ENCODE data around the gene WRAP73. TPM values are rescaled to one million over a fixed set of nuclear protein-coding genes. Genes with fewer than 3 reads are reported as not detected.

The WRAP73 gene
- total RNA-seq, 1 experiment from 2014 or later, result 51.4 TPM

DNA sequence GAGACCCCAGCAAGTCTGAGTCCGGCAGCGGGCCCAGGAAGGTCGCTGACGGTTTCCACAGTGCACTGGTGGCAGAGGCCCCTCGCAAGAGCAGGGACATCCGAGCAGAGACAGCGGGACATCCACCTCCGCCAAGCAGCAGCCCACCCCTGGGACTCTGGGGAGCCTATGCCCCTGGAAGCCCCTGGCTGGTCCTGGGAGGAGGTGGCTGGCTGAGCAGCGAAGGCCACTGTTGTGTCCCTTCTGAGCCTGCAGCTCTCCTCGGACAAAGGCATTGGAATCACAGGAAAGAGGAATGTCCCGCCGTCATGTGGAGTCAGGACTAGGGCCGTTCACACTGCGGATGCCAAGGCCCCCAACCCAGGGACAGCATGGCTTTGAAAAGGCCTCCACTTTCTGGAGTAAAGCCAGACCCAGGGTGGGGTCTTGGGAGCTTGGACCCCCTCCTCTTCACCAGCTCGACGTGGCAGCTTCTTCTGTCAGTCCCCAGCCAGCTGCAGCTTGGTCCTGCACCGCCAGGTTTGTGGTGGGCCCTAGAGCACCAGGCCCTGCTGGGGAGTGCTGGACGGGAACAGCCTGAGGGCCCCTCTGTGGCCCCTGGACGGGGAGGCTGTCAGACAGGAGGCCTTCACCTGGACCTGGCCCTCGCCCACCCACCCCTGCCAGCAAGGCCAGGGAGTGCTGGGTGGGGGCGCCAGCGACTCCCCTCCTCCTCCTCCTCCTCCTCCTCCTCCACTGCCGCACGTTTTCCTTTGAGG lies 40.0 kb downstream of the WRAP73 start:
- RAD21 ChIA-PET (ENCODE audit: low non-redundant PET in 1 of 2, low total read pairs in 2 of 2, uncharacterized antibody in 2 of 2, unreplicated experiment in 2 of 2), result no interaction called here
- TSS peak; percentile 69 for BruUV-seq (replicated peaks)
- Histone ChIP-seq H3K9ac (ENCODE audit: low read length) (peak overlapping the region; percentile 73), H3K4me2 (ENCODE audit: low read length) (peak overlapping the region; percentile 98), H3K79me2 (ENCODE audit: insufficient read depth, low read length) (no peaks in the 10 kb centered on the region), H3K9me3 (ENCODE audit: control insufficient read depth in 1 of 2, insufficient read depth in 1 of 2, low read depth in 1 of 2, low read length in 2 of 2) (no peaks in the 10 kb centered on the region), H3K9me2 (ENCODE audit: insufficient read depth) (no peaks in the 10 kb centered on the region), H4K20me1 (ENCODE audit: insufficient read depth) (no peaks in the 10 kb centered on the region), H3K36me3 (ENCODE audit: control insufficient read depth in 1 of 2, insufficient read depth in 2 of 2, low read length in 2 of 2) (no peaks in the 10 kb centered on the region), H3K4me1 (ENCODE audit: control insufficient read depth in 1 of 2, insufficient read depth in 2 of 2, low read length in 2 of 2) (peaks cover 35 to 51% of the 10 kb centered on the region in 2 experiments), H2AFZ (ENCODE audit: low read depth, low read length, poor library complexity, severe bottlenecking) (no peak overlapping the region), H3K27ac (ENCODE audit: low read depth, low read length) (no peak overlapping the region; the same call in 1 of the 2 replicates), H3K4me3 (replicated peaks in 1 of 2; ENCODE audit: low read depth in 1 of 2, low read length in 2 of 2) (peak overlapping the region; percentile 58 to 72), H3K27me3 (ENCODE audit: insufficient read depth, low read length) (no peaks in the 10 kb centered on the region)
- no peak for ATAC-seq
- DNase-seq (ENCODE audit: low read depth, low spot score), result no peak
- CTCF ChIA-PET, result no interaction called here
- POLR2A ChIA-PET, result no interaction called here
- TF ChIP-seq, protein P1, sequence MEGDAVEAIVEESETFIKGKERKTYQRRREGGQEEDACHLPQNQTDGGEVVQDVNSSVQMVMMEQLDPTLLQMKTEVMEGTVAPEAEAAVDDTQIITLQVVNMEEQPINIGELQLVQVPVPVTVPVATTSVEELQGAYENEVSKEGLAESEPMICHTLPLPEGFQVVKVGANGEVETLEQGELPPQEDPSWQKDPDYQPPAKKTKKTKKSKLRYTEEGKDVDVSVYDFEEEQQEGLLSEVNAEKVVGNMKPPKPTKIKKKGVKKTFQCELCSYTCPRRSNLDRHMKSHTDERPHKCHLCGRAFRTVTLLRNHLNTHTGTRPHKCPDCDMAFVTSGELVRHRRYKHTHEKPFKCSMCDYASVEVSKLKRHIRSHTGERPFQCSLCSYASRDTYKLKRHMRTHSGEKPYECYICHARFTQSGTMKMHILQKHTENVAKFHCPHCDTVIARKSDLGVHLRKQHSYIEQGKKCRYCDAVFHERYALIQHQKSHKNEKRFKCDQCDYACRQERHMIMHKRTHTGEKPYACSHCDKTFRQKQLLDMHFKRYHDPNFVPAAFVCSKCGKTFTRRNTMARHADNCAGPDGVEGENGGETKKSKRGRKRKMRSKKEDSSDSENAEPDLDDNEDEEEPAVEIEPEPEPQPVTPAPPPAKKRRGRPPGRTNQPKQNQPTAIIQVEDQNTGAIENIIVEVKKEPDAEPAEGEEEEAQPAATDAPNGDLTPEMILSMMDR (IDR thresholded peaks at IDR 0.05 in 2 of 3, conservative IDR thresholded peaks at IDR 0.05 in 1 of 3; ENCODE audit: borderline replicate concordance in 1 of 3, insufficient read depth in 1 of 3, low read depth in 2 of 3, low read length in 2 of 3), result no peak
- TF ChIP-seq CBX3 (IDR thresholded peaks at IDR 0.05; ENCODE audit: low read depth), result no peak
- TF ChIP-seq, protein P2, sequence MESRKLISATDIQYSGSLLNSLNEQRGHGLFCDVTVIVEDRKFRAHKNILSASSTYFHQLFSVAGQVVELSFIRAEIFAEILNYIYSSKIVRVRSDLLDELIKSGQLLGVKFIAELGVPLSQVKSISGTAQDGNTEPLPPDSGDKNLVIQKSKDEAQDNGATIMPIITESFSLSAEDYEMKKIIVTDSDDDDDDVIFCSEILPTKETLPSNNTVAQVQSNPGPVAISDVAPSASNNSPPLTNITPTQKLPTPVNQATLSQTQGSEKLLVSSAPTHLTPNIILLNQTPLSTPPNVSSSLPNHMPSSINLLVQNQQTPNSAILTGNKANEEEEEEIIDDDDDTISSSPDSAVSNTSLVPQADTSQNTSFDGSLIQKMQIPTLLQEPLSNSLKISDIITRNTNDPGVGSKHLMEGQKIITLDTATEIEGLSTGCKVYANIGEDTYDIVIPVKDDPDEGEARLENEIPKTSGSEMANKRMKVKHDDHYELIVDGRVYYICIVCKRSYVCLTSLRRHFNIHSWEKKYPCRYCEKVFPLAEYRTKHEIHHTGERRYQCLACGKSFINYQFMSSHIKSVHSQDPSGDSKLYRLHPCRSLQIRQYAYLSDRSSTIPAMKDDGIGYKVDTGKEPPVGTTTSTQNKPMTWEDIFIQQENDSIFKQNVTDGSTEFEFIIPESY (IDR thresholded peaks at IDR 0.05; ENCODE audit: extremely low read depth, insufficient replicate concordance, low read length), result no peak
- intact Hi-C loops (cut with micrococcal nuclease), result loop anchor here (10.0 kb wide), 1 partner anchor 1025 kb away; the partner anchor contains the start of gene PRXL2B
